HUDEP-2 (cell line): ENCODE measurements around the gene TTF2.
"Not testable (repeated sequence)": the region's sequence is repeated elsewhere in the genome, so short reads cannot be mapped to it uniquely, and the experiment has no call there.

Experiments
- DNase-seq, 76 experiments: peaks; one replicate each; lab custom pipeline; 2025; ENCODE audit not compliant: unreplicated experiment in 76 of 76; lab: John Stamatoyannopoulos, UW

The TTF2 gene

DNA sequence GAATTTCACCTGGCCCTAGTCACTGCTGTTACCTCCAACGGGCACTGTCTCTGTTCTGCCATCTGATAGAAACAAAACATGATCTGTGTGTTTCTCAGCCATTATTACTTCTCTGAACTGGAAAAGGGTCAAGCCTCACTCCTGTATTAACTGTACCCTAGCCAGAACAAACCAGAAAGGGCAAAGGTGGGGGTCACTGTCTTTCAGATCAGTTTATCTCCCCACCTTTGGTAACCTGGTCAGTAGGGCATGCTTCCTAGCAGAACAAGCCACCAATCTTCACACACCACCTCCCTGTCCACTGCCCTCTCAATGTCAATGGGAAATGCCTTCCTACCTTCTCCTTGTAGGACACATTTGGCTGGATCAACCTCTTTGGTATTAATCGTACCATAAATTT is 57.6 kb downstream of the TTF2 start:
- DNase-seq, result no peak

DNA sequence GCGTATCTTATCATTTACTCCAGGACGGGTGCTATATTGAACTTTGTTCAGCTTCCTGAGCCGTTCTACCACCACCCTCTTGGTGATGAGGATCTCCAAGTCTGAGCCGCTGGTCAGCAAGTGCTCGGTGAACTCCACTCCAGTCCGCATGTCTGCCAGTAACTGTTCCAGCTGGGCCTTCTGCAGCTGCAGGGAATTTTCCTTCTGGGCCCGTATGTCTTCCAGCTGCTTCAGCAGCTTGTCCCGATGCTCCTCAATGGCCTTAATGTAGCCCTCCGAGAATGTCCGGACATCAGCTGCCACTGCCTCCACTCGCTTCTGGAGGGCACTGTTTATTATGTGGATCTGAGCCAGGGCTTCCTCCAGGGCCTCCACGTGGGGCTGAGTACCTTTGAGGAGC is 58.0 kb downstream of the TTF2 start:
- no peak for DNase-seq

DNA sequence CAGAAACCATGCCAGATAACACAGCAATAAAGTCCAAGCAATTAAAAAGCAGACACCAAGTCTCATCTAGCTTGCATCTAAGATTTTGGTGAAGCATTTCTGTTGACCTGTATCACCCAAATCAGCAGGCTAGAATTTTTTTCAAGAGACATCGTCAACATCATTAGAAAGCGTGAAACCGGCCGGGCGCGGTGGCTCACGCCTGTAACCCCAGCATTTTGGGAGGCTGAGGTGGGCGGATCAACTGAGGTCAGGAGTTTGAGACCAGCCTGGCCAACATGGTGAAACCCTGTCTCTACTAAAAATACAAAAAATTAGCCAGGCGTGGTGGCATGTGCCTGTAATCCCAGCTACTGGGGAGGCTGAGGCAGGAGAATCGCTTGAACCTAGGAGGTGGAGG is 59.0 kb downstream of the TTF2 start:
- DNase-seq, result not testable (repeated sequence)

DNA sequence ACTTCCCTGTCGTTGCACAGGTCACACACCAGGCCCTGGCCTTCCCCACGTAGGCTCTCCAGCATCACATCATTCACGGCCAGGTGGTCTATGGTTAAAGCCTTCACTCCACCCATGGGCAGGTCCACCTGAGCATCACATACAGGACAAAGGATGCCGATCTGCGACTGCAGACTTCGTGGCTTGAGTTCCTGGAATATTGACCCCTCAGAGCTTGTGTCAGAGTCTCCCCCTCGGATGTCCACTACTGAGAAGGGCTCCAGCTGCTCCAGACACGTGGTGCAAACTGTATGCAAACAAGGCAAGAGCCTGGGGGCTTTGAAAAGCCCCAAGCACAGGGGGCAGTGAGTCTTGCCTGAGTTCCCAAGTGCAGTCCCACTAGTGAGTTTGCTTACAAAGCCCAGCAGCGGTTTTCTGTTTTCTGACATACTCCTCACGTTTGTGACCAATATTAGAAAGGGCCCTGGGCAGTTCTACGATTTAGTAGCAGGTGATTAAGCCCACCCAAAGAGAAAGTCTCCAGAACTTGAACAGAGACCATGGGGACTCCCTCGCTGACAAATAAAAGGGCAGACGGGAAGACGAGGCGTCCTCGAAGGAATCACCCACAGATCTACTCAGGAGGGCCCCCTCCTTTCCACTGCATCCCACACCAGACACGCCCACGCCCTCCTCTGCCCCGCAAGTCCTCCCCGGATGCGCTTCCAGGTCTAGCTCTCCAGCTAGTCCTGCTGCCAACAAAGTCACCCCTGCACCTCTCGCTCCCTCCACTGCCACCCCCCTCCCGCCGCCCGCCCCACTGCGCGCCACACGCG is 60.9 kb downstream of the TTF2 start:
- peak in 19 of 76 experiments; percentile 36 to 71 (median 46) for DNase-seq

DNA sequence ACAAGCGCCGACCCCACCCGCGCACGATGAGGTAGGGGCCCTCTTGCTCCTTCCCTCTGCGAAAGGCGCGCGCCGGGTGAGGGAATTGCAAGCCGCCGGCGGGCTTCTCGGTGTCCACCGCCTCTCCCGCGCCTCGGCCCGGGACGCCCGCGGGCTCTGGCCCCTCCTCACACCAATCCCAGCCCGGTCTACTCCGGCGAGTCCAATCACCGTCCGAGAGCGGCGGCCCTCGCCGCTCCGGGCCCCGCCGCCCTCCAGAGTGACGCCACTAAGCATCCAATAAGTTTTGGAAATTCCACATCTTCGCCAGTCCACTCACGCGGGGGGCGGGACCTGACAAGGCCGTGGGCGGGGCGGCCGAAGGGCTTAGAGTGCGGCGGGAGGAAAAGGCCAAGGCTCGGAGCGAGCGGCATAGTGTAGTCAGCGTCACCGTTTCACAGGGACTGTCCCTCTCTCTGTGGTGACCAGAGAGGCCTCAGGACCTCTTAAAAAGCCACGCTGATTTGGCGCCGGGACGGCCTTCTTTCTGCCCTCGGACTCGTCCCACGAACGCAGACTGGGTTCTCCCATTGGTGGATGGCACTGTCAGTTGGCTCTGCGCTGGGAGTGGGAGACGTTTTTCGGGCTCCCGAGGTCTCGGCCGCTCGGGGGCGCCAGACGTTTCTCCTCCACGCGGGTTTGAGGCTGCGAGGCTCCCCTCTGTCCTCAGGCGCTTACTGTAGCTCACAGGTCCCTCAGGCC is 61.6 kb downstream of the TTF2 start, which contains the start of gene TRIM45:
Gene TRIM45 (minus strand): TSS at position 161 of the 741 bp plus-strand sequence. CDS start 548 bp downstream, outside the sequence.
- DNase-seq, result peak in 75 of 76 experiments; percentile 29 to 98 (median 86)

DNA sequence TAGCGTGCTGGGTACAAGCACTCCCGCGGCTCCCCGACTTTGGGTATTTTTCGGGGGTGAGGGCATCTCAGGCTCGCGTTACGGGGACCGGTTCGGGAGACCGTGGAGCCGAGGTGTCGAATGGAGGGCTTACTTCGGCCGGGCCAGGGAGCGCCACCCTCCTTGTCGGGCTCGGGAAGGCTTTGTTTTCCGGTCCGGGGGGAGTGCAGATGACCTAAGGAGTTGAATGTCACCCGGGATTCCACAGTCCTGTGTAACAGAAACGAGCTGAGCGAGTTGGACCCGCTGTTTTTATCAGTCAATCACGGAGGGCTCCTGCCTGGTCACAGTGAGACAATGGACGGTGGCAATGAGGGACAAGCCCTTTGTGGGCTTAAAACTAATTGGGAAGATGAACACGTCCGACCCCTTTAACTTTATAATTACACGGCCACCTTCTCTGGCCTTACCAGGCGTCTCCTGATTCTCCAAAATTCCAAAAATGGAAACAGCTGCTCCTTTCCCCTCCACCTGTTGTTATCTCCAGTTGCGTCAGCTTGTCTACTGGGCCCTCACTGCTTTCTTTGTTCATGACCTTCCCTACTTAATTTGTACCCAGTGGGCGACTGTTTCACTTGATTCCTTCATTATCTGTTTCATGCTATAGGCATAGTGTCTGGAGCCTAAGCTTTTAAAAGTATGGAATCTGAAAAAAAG is 62.4 kb downstream of the TTF2 start:
- no peak for DNase-seq

DNA sequence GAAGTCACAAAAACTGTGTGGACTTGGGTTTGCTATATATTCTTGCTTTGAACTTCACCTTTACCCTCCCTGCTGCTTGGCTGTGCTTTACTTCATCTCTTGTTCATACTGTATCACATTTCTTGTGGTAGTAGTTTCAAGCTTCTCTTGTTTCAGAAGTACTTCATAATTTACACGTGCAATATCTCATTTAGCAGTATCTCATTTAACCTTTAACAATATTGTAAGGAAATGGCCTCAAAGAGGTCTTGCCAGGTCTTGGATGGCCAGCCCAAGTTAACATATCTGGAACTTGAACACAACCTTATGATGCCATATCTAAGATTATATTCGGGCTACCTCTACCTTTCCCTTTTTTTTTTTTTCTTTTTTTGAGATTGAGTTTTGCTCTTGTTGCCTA is 63.1 kb downstream of the TTF2 start:
- DNase-seq, result no peak

DNA sequence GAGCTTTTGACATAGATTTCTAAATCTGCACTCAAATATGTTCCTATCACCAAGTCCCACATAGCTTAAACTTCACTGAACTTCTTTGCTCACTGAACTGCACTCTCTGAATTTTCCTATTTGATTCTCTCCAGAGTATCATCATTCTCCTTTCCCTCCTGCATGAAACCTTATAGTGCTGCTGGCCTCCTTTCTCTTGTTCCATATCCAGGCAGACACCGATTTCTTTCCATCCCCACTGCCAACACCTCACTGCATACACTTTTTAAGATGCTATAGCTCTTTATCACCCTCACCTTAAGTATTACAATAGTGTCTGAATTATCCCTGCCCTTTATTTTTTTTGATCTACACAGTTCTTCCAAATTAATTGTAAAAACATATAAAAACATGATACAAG is 64.5 kb downstream of the TTF2 start:
- DNase-seq, result no peak

DNA sequence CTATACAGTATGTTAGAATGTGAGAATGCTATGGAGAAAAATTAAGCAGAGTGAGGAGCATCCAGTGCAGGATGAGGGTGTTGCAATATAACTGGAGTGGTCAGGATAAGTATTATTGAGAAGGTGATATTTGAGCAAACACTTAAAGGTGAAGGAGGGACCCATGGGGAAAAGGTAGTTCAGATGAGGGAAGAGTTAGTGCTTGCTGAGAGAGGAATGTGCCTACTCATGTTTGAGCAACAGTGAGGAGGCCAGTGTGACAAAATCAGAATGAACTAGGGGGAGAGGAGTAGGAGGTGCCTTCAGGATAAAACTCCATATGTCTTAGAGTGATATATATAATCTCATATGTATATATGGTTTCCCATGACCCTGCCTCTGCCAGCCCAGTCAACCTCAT is 67.7 kb downstream of the TTF2 start:
- DNase-seq, result peak in 6 of 76 experiments; percentile 3 to 15 (median 10)

DNA sequence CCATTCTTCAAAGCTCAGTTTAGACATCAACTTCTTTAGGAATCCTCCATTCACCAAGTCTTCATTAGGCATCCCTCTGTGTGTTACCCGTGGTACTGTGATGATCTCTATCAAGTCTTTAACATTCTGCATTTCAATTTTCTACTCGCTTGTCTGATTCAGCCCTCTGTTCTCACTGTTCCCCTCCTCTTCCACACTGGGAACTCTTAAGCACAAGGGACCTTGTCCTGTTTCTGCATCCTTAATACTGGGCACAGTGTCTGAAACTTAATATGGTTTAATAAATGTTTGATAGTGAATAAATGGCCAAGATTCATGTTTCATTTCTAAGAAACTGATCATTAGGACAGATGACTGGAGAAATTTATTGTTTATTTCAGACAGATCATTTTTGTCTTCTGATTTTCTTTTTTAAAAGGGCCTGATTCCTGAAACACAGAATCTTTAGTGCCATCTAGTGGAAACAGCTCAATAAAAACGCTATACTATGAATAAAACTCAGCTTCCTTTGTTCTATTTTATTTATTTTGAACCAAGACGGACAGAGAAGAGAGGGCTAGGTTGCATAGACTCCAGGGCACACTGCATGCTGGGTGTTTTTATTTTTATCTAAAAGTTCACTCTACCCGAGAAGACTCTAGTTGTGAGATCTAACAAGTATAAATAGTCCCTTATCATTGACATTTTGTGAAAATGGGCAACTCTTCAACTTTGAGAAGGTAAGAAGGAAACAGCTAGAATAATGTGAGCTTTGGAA is 68.4 kb downstream of the TTF2 start:
- DNase-seq, result peak in 9 of 76 experiments; percentile 4 to 37 (median 12)

DNA sequence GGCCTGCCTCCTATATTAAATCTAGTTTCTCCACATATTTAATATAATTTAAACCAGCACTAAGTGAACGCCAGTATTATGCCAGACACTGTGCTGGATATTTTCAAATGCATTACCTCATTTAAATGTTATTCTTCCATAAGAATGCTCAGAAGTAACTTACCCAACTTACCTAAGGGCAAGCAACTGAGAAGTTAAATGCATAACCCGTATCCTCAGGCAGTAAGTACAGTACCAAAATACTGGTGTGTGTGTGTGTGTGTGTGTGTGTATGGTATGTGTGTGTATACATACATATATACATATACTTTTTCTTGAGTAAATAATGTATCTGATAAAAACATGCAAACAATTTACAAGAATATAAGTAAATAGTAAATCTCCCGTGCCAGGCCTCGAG is 70.4 kb downstream of the TTF2 start:
- no peak for DNase-seq

DNA sequence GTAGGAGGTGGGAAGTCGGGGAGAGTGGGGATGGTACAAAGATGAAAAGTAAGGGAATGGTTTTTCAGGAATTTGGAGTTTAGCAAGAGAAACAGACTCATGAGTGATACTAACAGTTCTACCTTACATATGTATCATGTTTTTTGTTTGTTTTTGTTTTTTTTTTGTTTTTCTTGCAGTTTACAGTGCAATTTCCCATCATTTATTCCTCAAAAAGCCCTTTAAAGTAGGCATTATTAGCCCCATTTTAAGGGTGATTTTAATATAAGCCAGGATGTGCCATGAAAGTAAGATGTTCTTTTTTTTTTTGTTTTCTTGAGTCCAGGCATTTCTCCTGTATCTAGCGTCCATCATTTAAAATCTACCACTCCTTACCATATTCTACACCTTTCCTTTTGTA is 75.2 kb downstream of the TTF2 start:
- DNase-seq, result no peak

DNA sequence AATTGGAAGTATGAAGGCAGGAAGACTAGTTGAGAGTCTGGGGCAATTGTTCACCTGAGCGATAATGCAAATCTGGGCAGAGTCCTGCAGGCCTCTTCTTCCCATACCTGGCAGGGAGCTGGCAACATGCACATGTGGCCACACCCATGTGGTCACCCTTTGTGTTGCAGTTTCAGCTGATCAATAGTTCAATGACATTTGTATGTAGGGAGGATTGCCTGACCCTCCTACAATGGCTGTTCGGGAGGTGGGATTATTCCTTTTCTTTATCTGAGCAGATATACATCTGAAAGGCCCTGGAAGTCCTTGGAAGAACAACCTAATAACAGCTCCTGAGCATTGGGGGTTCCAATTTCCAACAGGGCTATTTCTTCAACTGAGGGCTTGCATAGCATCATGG is 76.6 kb downstream of the TTF2 start:
- no peak for DNase-seq

DNA sequence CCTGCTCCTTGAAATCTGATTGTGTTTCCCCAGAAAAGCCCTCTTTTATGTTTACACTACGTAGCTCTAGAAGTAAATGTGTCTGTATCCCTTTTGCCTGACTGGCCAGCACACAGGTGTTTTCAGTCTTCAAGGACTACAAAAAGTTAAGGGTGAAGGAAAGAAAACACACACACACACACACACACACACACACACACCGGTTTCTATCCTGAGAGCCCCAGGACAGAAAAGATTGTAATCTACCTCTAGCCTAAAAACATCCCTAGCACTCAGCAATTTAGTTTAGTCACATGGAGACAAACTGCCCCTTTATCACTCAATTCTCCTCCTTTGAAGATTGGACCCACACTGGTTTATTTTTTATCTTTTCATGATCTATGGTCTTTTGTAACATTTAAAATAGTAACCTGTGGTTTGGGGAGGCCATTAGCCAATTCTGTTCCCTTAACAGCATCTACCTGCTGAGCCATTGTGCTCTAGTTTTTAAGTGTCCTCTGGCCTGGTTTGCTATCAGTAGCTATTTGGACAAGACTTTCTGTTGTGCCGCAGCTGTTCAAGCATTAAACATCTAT is 77.2 kb downstream of the TTF2 start:
- DNase-seq, result no peak

DNA sequence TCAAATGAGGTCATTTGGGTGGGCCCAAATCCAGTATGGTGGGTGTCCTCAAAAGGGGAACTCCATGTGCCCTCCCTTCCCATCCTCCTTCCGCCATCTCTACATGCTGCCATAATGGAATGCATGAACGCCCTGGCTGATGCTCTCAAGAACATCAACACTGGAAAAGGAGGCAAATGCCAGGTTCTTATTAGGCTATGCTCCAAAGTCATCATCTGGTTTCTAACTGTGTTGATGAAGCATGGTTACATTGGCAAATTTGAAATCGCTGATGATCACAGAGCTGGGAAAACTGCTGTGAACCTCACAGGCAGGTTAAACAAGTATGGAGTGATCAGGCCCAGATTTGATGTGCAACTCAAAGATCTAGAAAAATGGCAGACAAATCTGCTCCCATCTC is 78.0 kb downstream of the TTF2 start:
- no peak for DNase-seq

DNA sequence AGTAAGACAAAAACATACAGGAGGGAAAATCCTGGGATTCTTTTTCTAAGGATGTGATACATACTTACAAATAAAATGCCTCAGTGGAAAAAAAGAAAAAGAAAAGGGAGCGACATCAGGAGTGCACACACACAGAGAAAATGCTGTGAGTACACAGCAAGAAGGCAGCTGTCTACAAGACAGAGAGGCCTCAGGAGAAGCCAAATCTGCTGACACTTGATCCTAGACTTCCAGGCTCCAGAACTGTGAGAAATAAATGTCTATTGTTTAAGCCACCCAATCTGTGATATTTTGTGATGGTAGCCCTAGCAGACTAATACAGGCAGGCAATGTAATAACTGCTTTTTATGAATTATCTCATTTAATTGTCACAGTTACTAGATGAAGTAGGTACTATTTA is 78.4 kb downstream of the TTF2 start:
- DNase-seq, result no peak

DNA sequence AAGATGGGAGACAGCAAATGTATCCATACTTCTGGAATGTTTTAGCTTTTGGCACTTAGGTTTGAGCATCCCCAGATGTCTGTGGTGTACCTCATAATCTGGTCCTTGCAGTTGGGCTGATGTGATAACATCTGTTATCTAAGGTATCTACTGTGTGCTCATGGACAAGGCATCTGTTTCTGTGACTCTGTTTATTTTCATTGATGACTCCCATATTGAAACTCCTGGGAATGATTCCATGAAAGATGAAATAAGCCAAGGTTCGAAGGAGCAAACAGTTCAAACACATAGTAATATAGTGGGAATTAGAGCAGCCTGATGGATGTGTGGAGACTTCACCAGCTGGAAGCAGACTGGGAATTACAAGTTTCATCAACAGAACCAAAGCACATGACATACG is 82.1 kb downstream of the TTF2 start:
- no peak for DNase-seq

DNA sequence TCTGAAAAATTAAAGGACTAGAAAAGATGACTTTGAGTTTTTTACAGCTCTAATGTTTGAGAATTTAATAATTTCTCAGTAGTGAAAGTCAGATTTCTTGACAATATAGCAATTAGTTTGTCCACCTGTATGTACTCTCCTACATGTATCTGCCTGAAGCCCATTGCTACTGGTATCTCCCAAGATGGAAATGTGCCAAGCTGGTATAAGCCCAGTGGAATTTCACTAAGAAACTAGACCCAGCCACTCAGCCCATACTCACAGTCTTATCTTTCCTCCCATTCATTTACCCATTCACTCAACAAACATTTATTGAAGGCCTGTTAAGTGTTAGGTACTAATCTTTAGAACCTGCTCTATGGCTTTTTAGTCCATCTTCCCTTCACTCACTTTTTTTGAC is 83.0 kb downstream of the TTF2 start:
- DNase-seq, result no peak

DNA sequence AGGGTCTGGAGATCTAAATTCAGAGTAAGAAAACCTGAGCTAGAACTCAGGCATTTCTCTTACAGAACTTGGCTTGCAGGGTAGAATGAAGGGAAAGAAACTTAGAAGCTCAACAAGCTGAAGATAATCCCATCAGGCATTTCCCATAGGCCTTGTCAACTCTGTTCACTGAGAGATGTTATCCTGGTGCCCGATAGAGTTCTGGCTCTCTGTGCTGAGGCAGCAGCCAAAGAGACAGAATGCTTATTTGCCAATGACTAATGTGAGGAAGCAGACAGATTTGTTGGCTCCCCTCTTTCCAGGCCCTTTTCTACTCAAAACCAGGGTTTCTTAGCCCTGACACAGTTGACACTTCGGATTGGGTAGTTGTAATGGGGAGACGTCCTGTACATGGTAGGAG is 83.7 kb downstream of the TTF2 start:
- no peak for DNase-seq

DNA sequence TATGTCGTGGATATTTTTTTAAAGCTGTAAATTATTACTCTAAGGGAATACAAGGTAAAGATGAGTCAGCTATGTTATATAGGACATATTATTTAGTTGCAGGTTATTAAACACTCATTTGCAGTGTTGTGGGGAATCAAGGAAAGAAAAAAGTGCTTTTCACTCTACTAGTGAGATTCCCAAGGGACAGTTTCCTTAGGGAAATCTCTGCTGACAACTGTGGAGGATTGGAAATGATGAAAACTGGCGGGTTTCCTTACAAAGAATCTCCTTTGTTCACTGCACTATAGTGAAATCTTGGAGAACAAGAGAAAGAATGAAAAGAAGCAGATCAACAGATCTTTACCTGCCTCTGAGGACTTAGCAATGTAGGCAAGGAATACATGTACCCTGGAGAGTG is 85.9 kb downstream of the TTF2 start:
- no peak for DNase-seq
